MM.1S (cell line): Measurements from ENCODE around the gene LRIF1.
"Not testable (repeated sequence)": the region's sequence is repeated elsewhere in the genome, so short reads cannot be mapped to it uniquely, and the experiment has no call there.

ENCODE experiments used
- DNase-seq: peaks from one replicate; pipeline ENCODE4 v3.0.0-alpha.2; 2015
- H2AFZ ChIP-seq: fragments of 300-600 bp; sonication (generic); 2 replicates; pipeline ENCODE4 v1.6.0; 2016; ENCODE audit warnings: antibody characterized with exemption, low read length
- H3F3A ChIP-seq: fragments of 300-600 bp; sonication (generic); 2 replicates; pipeline ENCODE4 v1.6.1; 2016; ENCODE audit warnings: mild to moderate bottlenecking, antibody characterized with exemption, low read length, moderate library complexity, mixed read lengths; ENCODE audit not compliant: insufficient read depth
- H3K27ac ChIP-seq: fragments of 300-600 bp; sonication (generic); 2 replicates; pipeline ENCODE4 v1.5.1; 2016; ENCODE audit warnings: mild to moderate bottlenecking, low read length
- H3K27me3 ChIP-seq: fragments of 300-600 bp; sonication (generic); replicated peaks from 2 replicates; pipeline ENCODE4 v1.6.0; 2016; ENCODE audit warnings: low read length; ENCODE audit not compliant: insufficient read depth
- H3K36me3 ChIP-seq: fragments of 300-600 bp; sonication (generic); replicated peaks from 2 replicates; pipeline ENCODE4 v1.6.1; 2016; ENCODE audit warnings: mild to moderate bottlenecking, low read length, mixed read lengths; ENCODE audit not compliant: insufficient read depth
- H3K4me1 ChIP-seq: fragments of 300-600 bp; sonication (generic); 2 replicates; pipeline ENCODE4 v1.6.1; 2016; ENCODE audit warnings: low read length, mixed read lengths
- H3K4me2 ChIP-seq: fragments of 300-600 bp; sonication (generic); 2 replicates; pipeline ENCODE4 v1.6.0; 2016; ENCODE audit warnings: low read depth, low read length
- H3K4me3 ChIP-seq: fragments of 300-600 bp; sonication (generic); 2 replicates; pipeline ENCODE4 v1.5.1; 2016; ENCODE audit warnings: low read length, mixed read lengths
- H3K79me2 ChIP-seq: fragments of 300-600 bp; sonication (generic); 2 replicates; pipeline ENCODE4 v1.6.1; 2016; ENCODE audit warnings: mixed run types, low read length, mixed read lengths
- H3K9ac ChIP-seq: fragments of 300-600 bp; sonication (generic); 2 replicates; pipeline ENCODE4 v1.6.1; 2016; ENCODE audit warnings: low read length, mixed read lengths
- H3K9me2 ChIP-seq: fragments of 300-600 bp; sonication (generic); replicated peaks from 2 replicates; pipeline ENCODE4 v1.6.1; 2016; ENCODE audit warnings: mild to moderate bottlenecking, low read length, mixed read lengths; ENCODE audit not compliant: insufficient read depth
- H3K9me3 ChIP-seq: fragments of 300-600 bp; sonication (generic); replicated peaks from 2 replicates; pipeline ENCODE4 v1.6.1; 2016; ENCODE audit warnings: mild to moderate bottlenecking, low read length, mixed read lengths; ENCODE audit not compliant: insufficient read depth
- H4K20me1 ChIP-seq: fragments of 300-600 bp; sonication (generic); 2 replicates; pipeline ENCODE4 v1.6.1; 2016; ENCODE audit warnings: mild to moderate bottlenecking, low read length, moderate library complexity, mixed read lengths; ENCODE audit not compliant: insufficient read depth
- CTCF ChIP-seq: fragments of 300-600 bp; sonication (generic); IDR thresholded peaks from 2 replicates; pipeline ENCODE4 v1.5.1; 2016; ENCODE audit warnings: antibody characterized with exemption, low read length, mixed read lengths
- EZH2 ChIP-seq: fragments of 300-600 bp; sonication (generic); optimal IDR thresholded peaks from 2 replicates; pipeline ENCODE3; 2017; ENCODE audit warnings: low read depth, mild to moderate bottlenecking, antibody characterized with exemption, low read length, mixed read lengths
- EZH2phosphoT487 ChIP-seq: fragments of 300-600 bp; sonication (generic); IDR thresholded peaks from 2 replicates; pipeline ENCODE4 v1.6.1; 2018; ENCODE audit warnings: antibody characterized with exemption, low read length

Gene LRIF1

GRCh38 chr1:110963691-110964454 is at the start of gene LRIF1:
TSS of gene LRIF1 (minus strand) at chr1:110963922. CDS start at chr1:110963688, 234 bp downstream.
- peak within 1 kb of the TSS; percentile 89 for H3K9ac ChIP-seq
- no peaks in the 10 kb centered on the region for H3K27me3 ChIP-seq
- H3K9me3 ChIP-seq: no peaks in the 10 kb centered on the region
- H2AFZ ChIP-seq: peak within 1 kb of the TSS; percentile 94
- no peaks in the 10 kb centered on the region for H3K36me3 ChIP-seq
- H3F3A ChIP-seq: peaks cover 18% of the 10 kb centered on the region
- H4K20me1 ChIP-seq: no peaks in the 10 kb centered on the region
- no peak for TF ChIP-seq EZH2phosphoT487
- peak; percentile 22 for TF ChIP-seq CTCF
- peak within 1 kb of the TSS; percentile 96 for H3K27ac ChIP-seq
- DNase-seq: peak; percentile 99
- H3K4me2 ChIP-seq: peak within 1 kb of the TSS; percentile 61
- H3K79me2 ChIP-seq: peaks cover 33% of the 10 kb centered on the region
- H3K9me2 ChIP-seq: no peaks in the 10 kb centered on the region
- peak within 1 kb of the TSS; percentile 89 for H3K4me3 ChIP-seq
- H3K4me1 ChIP-seq: no peaks in the 10 kb centered on the region

- Histone ChIP-seq H3K9me3 (no peaks in the 10 kb centered on the region), H3K9ac (no peak overlapping the region), H4K20me1 (no peaks in the 10 kb centered on the region), H3K9me2 (no peaks in the 10 kb centered on the region), H3K27ac (no peak overlapping the region), H3K27me3 (no peaks in the 10 kb centered on the region), H3K4me3 (no peak overlapping the region), H3K36me3 (no peaks in the 10 kb centered on the region), H2AFZ (no peak overlapping the region), H3K4me2 (no peak overlapping the region), H3K4me1 (no peaks in the 10 kb centered on the region), H3K79me2 (no peaks in the 10 kb centered on the region), H3F3A (no peaks in the 10 kb centered on the region)
- TF ChIP-seq EZH2phosphoT487 (no peak), CTCF (no peak), EZH2 (no peak)
- DNase-seq: no peak
Measured at GRCh38 chr1:111008031-111008430, 44.3 kb upstream of the LRIF1 start.

GRCh38 chr1:111006556-111006955 is 42.8 kb upstream of the LRIF1 start:
- H4K20me1 ChIP-seq: no peaks in the 10 kb centered on the region
- H3K36me3 ChIP-seq: no peaks in the 10 kb centered on the region
- no peak overlapping the region for H3K9ac ChIP-seq
- TF ChIP-seq CTCF (no peak), EZH2phosphoT487 (no peak), EZH2 (no peak)
- H3F3A ChIP-seq: no peaks in the 10 kb centered on the region
- H3K4me2 ChIP-seq: no peak overlapping the region
- H3K9me2 ChIP-seq: no peaks in the 10 kb centered on the region
- H3K27me3 ChIP-seq: no peaks in the 10 kb centered on the region
- H3K9me3 ChIP-seq: no peaks in the 10 kb centered on the region
- no peaks in the 10 kb centered on the region for H3K79me2 ChIP-seq
- DNase-seq: no peak
- H2AFZ ChIP-seq: no peak overlapping the region
- H3K27ac ChIP-seq: no peak overlapping the region
- no peaks in the 10 kb centered on the region for H3K4me1 ChIP-seq
- no peak overlapping the region for H3K4me3 ChIP-seq

GRCh38 chr1:110999607-111000006 is 35.9 kb upstream of the LRIF1 start:
- not testable (repeated sequence) for H3K4me3 ChIP-seq, H3K27me3 ChIP-seq, DNase-seq, H3K4me2 ChIP-seq, H3F3A ChIP-seq, H4K20me1 ChIP-seq, H3K9me3 ChIP-seq, H2AFZ ChIP-seq, H3K79me2 ChIP-seq, H3K9ac ChIP-seq, H3K9me2 ChIP-seq, H3K4me1 ChIP-seq, H3K27ac ChIP-seq, H3K36me3 ChIP-seq
